Neuronal stem cell (in vitro differentiated cells): Measurements from ENCODE around the gene PSMD1.

Experiments
- DNase-seq: peaks from one replicate; pipeline ENCODE4 v3.0.0-alpha.2; 2013; ENCODE audit warnings: low spot score
- H2AFZ ChIP-seq: one replicate; pipeline ENCODE4 v1.6.1; 2013; ENCODE audit warnings: mild to moderate bottlenecking, low read length, inconsistent platforms
- H2AK5ac ChIP-seq: 2 replicates; pipeline ENCODE4 v1.6.1; 2013; ENCODE audit warnings: low read depth, mild to moderate bottlenecking, inconsistent platforms, low read length, moderate library complexity, mixed read lengths
- H2BK120ac ChIP-seq: 2 replicates; pipeline ENCODE4 v1.6.1; 2013; ENCODE audit warnings: low read depth, mild to moderate bottlenecking, inconsistent platforms, low read length, moderate library complexity, mixed read lengths
- H2BK12ac ChIP-seq: one replicate; pipeline ENCODE4 v1.6.1; 2013; ENCODE audit warnings: low read length, inconsistent platforms
- H2BK15ac ChIP-seq: 2 replicates; pipeline ENCODE4 v1.6.1; 2013; ENCODE audit warnings: mild to moderate bottlenecking, low read length, inconsistent platforms, mixed read lengths
- H2BK5ac ChIP-seq: one replicate; pipeline ENCODE4 v1.6.1; 2013; ENCODE audit warnings: inconsistent platforms, mild to moderate bottlenecking, low read length, moderate library complexity
- H3K14ac ChIP-seq: one replicate; pipeline ENCODE4 v1.6.1; 2013; ENCODE audit warnings: low read length, inconsistent platforms
- H3K18ac ChIP-seq: 2 replicates; pipeline ENCODE4 v1.6.1; 2013; ENCODE audit warnings: low read length, inconsistent platforms
- H3K23ac ChIP-seq: 2 replicates; pipeline ENCODE4 v1.6.1; 2013; ENCODE audit warnings: low read depth, mild to moderate bottlenecking, mixed read lengths, low read length, inconsistent platforms; ENCODE audit not compliant: poor library complexity
- H3K27ac ChIP-seq: replicated peaks from 3 replicates; pipeline ENCODE4 v1.5.1; 2013; ENCODE audit warnings: low read length, inconsistent platforms
- H3K27me3 ChIP-seq, 3 experiments: 2 replicates each; pipeline ENCODE4 v1.6.1; 2013; ENCODE audit warnings: low read length in 3 of 3, mild to moderate bottlenecking in 2 of 3, inconsistent platforms in 1 of 3, low read depth in 1 of 3, mixed read lengths in 1 of 3, moderate library complexity in 1 of 3; ENCODE audit not compliant: control insufficient read depth in 3 of 3, insufficient read depth in 3 of 3
- H3K36me3 ChIP-seq, 2 donors: replicated peaks in 1 of 2; 2 replicates each; pipeline ENCODE4 v1.6.1; 2013; ENCODE audit warnings: low read length in 2 of 2; ENCODE audit not compliant: control insufficient read depth in 2 of 2, insufficient read depth in 2 of 2
- H3K4ac ChIP-seq: 2 replicates; pipeline ENCODE4 v1.6.1; 2013; ENCODE audit warnings: inconsistent platforms, mild to moderate bottlenecking, low read length, moderate library complexity
- H3K4me1 ChIP-seq, 2 donors: 1 replicate in 1 of 2; 2 replicates in 1 of 2; pipeline ENCODE4 v1.6.1; 2013; ENCODE audit warnings: low read length in 2 of 2, low read depth in 1 of 2; ENCODE audit not compliant: control insufficient read depth in 2 of 2, insufficient read depth in 1 of 2
- H3K4me2 ChIP-seq: one replicate; pipeline ENCODE4 v1.6.1; 2013; ENCODE audit warnings: mild to moderate bottlenecking, low read length, inconsistent platforms; ENCODE audit not compliant: insufficient read depth, poor library complexity, severe bottlenecking
- H3K4me3 ChIP-seq, 2 donors: 2 replicates each; pipeline ENCODE4 v1.5.1; 2013; ENCODE audit warnings: low read length in 2 of 2, mild to moderate bottlenecking in 2 of 2, inconsistent platforms in 1 of 2, moderate library complexity in 1 of 2
- H3K79me1 ChIP-seq: one replicate; pipeline ENCODE4 v1.6.1; 2013; ENCODE audit warnings: low read depth, mild to moderate bottlenecking, inconsistent platforms, low read length, moderate library complexity
- H3K9ac ChIP-seq: one replicate; pipeline ENCODE4 v1.6.1; 2013; ENCODE audit warnings: mild to moderate bottlenecking, low read depth, low read length, inconsistent platforms; ENCODE audit not compliant: poor library complexity
- H3K9me3 ChIP-seq, 2 donors: replicated peaks in 1 of 2; 2 replicates each; pipeline versions ENCODE3 to v1.6.1; 2013; ENCODE audit warnings: low read length in 2 of 2, mild to moderate bottlenecking in 2 of 2, inconsistent platforms in 1 of 2, low read depth in 1 of 2, mixed read lengths in 1 of 2, moderate library complexity in 1 of 2; ENCODE audit not compliant: control insufficient read depth in 2 of 2, insufficient read depth in 1 of 2
- H4K8ac ChIP-seq: one replicate; pipeline ENCODE4 v1.6.1; 2013; ENCODE audit warnings: low read depth, mild to moderate bottlenecking, inconsistent platforms, low read length, moderate library complexity
- H4K91ac ChIP-seq: one replicate; pipeline ENCODE4 v1.6.1; 2013; ENCODE audit warnings: low read length, low read depth, mild to moderate bottlenecking, inconsistent platforms; ENCODE audit not compliant: poor library complexity
- WGBS, 2 donors: extraction: QIAGEN DNeasy Blood & Tissue Kit; methylation state at CpG; one replicate each; pipeline ENCODE4 v1.1.7; 2013; ENCODE audit warnings: missing lambda C conversion rate in 2 of 2, mixed read lengths in 1 of 2; ENCODE audit not compliant: insufficient read length in 2 of 2, insufficient replicate concordance in 1 of 2; ENCODE audit errors: extremely low coverage in 2 of 2; 5-methylcytosine and 5-hydroxymethylcytosine counted together

The PSMD1 gene

DNA sequence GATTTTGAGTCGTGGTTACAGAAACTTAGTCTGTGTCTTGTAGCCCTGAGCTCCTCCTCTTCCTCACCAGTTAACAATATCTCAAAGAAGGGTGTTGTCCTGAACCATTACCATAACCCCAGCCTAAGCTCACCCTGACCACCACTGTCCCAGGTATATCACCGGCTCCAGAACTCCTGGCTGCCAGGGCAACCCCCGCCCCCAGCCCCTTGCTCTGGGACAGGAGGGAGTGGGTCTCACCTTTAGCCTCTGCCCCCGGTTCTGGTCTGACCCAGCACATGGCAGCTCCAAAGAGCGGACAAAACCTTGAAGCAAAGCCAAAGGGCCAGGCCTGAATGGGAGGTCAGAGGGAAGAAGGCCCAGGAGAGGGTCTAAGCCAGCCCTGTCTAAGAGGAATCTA lies 5.6 kb upstream of the PSMD1 start:
- Histone ChIP-seq H4K91ac (no peak overlapping the region), H3K4me1 (peaks cover 4 to 10% of the 10 kb centered on the region in 2 donors), H2AK5ac (no peak overlapping the region), H2AFZ (no peak overlapping the region), H3K27me3 (peaks cover 0 to 9% (median 0%) of the 10 kb centered on the region in 3 experiments), H3K18ac (no peak overlapping the region), H3K14ac (no peak overlapping the region), H2BK5ac (no peak overlapping the region), H4K8ac (no peak overlapping the region), H3K9ac (no peak overlapping the region), H3K79me1 (peaks cover 1% of the 10 kb centered on the region), H3K23ac (no peak overlapping the region), H3K27ac (no peak overlapping the region), H3K4me2 (no peak overlapping the region), H3K4me3 (no peak overlapping the region), H2BK120ac (no peak overlapping the region), H2BK15ac (no peak overlapping the region), H3K9me3 (no peaks in the 10 kb centered on the region), H3K4ac (no peak overlapping the region), H2BK12ac (peak overlapping the region; percentile 52), H3K36me3 (peaks cover 0 to 6% of the 10 kb centered on the region in 2 donors)
- WGBS, 2 donors = no CpG with 5 or more reads among the region's 5 CpGs
- DNase-seq = no peak

DNA sequence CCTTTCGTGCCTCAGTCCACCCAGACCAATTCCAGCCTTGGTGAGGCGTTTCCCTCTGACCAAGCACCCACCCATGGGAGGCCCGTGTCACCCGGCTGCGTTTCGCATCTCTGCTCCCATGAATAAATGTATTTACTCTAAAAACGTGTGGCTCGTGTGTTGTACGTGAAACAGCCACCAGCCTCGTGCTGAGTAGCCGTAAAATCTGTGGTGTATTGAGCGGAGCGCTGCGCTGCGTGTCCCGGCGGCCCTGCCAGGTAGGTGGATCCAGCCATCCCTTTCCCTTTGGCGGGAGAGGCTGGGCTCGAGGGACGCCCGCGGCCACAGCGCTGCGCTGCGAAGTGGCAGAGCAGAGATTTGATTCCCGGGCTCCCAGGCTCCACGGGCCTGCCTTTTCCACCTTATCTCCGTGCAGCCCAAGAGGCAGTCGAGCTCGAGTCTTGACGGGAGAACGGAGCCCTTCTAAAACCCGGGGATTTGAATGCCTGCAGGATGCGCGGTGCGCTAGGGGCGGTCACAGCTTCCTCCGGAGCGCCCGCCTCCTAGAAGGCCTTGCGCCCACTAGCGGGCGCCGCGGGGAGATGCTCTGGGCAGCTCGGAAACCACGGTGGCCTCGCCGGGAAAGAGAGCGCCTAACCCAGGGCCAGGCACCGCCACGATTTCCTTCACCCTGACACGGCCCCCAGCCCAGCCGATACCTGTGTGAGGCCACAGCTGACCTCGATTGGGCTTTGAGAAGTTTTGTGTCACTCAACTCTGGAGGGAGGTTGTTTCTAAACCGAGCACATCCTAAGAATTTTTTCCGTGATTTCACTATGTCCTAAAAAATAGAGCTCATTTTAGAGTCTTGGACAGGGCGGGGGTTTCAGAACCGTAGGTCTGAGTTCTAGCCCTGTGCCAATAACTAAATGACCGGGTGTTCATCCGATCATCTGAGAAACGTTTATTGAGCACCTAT lies 3.9 kb upstream of the PSMD1 start:
- peaks cover 4 to 12% of the 10 kb centered on the region in 2 donors for H3K4me1 ChIP-seq
- H3K27ac ChIP-seq = no peak overlapping the region
- H2BK120ac ChIP-seq = no peak overlapping the region
- WGBS, 2 donors = no CpG with 5 or more reads among the region's 62 CpGs
- H3K4me2 ChIP-seq = peak overlapping the region; percentile 63
- H3K36me3 ChIP-seq = no peaks in the 10 kb centered on the region
- no peak overlapping the region for H3K14ac ChIP-seq
- no peak overlapping the region for H2BK15ac ChIP-seq
- H3K27me3 ChIP-seq = peaks cover 0 to 9% (median 0%) of the 10 kb centered on the region in 3 experiments
- H2BK5ac ChIP-seq = no peak overlapping the region
- H3K4me3 ChIP-seq = peak overlapping the region; percentile 50 to 78
- peaks cover 4% of the 10 kb centered on the region for H3K79me1 ChIP-seq
- H4K91ac ChIP-seq = no peak overlapping the region
- peak overlapping the region; percentile 89 for H3K9ac ChIP-seq
- peak overlapping the region; percentile 68 for H3K18ac ChIP-seq
- peak overlapping the region; percentile 43 for H4K8ac ChIP-seq
- H3K23ac ChIP-seq = no peak overlapping the region
- no peaks in the 10 kb centered on the region for H3K9me3 ChIP-seq
- H2AFZ ChIP-seq = peak overlapping the region; percentile 96
- no peak overlapping the region for H2AK5ac ChIP-seq
- no peak overlapping the region for H2BK12ac ChIP-seq
- H3K4ac ChIP-seq = no peak overlapping the region
- DNase-seq = peak; percentile 82

GRCh38 chr2:231053846-231054245 lies 2.8 kb upstream of the PSMD1 start:
- Histone ChIP-seq H3K27me3 (peaks cover 0 to 9% (median 0%) of the 10 kb centered on the region in 3 experiments), H3K23ac (no peak overlapping the region), H3K18ac (no peak overlapping the region), H2BK5ac (no peak overlapping the region), H3K27ac (no peak overlapping the region), H3K36me3 (no peaks in the 10 kb centered on the region), H2AK5ac (peak overlapping the region; percentile 23), H3K9ac (no peak overlapping the region), H3K4me3 (no peak overlapping the region), H3K4me1 (peaks cover 6 to 20% of the 10 kb centered on the region in 2 donors), H2BK15ac (no peak overlapping the region), H3K9me3 (no peaks in the 10 kb centered on the region), H3K4me2 (no peak overlapping the region), H2BK12ac (no peak overlapping the region), H3K79me1 (peaks cover 6% of the 10 kb centered on the region), H3K14ac (no peak overlapping the region), H4K8ac (peak overlapping the region; percentile 56), H2BK120ac (no peak overlapping the region), H3K4ac (no peak overlapping the region), H4K91ac (no peak overlapping the region), H2AFZ (peak overlapping the region; percentile 96)
- no peak for DNase-seq
- 100% methylated on average over 2 of the region's 6 CpGs; no CpG with 5 or more reads in 1 of the 2 donors for WGBS, 2 donors

GRCh38 chr2:231057590-231057989 lies 923 bp downstream of the PSMD1 start:
- no peak overlapping the region for H3K9ac ChIP-seq
- DNase-seq = no peak
- peaks cover 2 to 17% of the 10 kb centered on the region in 2 donors for H3K4me1 ChIP-seq
- no peak overlapping the region for H3K4ac ChIP-seq
- no CpG with 5 or more reads among the region's 10 CpGs for WGBS, 2 donors
- no peak overlapping the region for H3K18ac ChIP-seq
- no peak overlapping the region for H3K23ac ChIP-seq
- H2BK120ac ChIP-seq = no peak overlapping the region
- H3K14ac ChIP-seq = no peak overlapping the region
- H3K4me2 ChIP-seq = peak overlapping the region; percentile 79
- no peak overlapping the region for H3K27ac ChIP-seq
- no peak overlapping the region for H2AK5ac ChIP-seq
- no peak overlapping the region for H2BK15ac ChIP-seq
- peaks cover 6% of the 10 kb centered on the region for H3K79me1 ChIP-seq
- no peak overlapping the region for H4K91ac ChIP-seq
- H3K4me3 ChIP-seq = peak overlapping the region; percentile 85 to 100
- H2BK5ac ChIP-seq = no peak overlapping the region
- H3K27me3 ChIP-seq = peaks cover 0 to 5% (median 0%) of the 10 kb centered on the region in 3 experiments
- H3K9me3 ChIP-seq = no peaks in the 10 kb centered on the region
- no peak overlapping the region for H4K8ac ChIP-seq
- no peak overlapping the region for H2AFZ ChIP-seq
- H3K36me3 ChIP-seq = peaks cover 0 to 29% of the 10 kb centered on the region in 2 donors
- no peak overlapping the region for H2BK12ac ChIP-seq
